OCI-M2 (cell line): ENCODE measurements around the gene PI4KA.
A peak's percentile ranks its signal among the peaks of the same experiment; 100 is the strongest.
"Not testable (repeated sequence)": the region's sequence is repeated elsewhere in the genome, so short reads cannot be mapped to it uniquely, and the experiment has no call there.

Experiments
- DNase-seq: peaks from one replicate; lab custom pipeline; 2025; ENCODE audit not compliant: unreplicated experiment; lab: John Stamatoyannopoulos, UW

PI4KA gene

GRCh38 chr22:20752104-20752741 is 106.4 kb downstream of the PI4KA start:
- DNase-seq = no peak

- DNase-seq = no peak
Measured at GRCh38 chr22:20751185-20751851, 107.3 kb downstream of the PI4KA start.

GRCh38 chr22:20750461-20751184 is 108.0 kb downstream of the PI4KA start:
- DNase-seq = no peak

- no peak for DNase-seq
Measured at GRCh38 chr22:20749453-20749852, 109.2 kb downstream of the PI4KA start.

GRCh38 chr22:20748731-20749428 is 109.7 kb downstream of the PI4KA start:
- no peak for DNase-seq

DNA sequence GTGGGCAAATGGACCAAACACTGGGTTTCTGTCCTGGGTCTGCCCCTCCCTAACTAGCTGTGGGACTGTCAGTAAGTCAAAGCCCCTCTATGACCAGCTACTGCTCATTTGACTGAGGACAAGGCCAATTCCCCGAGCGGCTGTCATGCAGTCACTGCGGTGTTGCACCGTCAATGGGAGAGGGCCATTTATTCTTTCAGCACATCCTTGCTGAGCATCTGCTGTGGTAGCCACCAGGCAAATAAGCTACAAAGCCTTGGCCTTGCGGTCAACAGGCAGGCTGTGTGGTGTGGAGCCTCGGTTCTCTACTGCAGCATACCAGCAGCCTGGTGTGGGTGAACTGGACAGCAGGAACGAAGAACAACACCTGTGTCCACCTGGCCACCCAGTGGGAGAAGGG is 110.5 kb downstream of the PI4KA start:
- DNase-seq = no peak

DNA sequence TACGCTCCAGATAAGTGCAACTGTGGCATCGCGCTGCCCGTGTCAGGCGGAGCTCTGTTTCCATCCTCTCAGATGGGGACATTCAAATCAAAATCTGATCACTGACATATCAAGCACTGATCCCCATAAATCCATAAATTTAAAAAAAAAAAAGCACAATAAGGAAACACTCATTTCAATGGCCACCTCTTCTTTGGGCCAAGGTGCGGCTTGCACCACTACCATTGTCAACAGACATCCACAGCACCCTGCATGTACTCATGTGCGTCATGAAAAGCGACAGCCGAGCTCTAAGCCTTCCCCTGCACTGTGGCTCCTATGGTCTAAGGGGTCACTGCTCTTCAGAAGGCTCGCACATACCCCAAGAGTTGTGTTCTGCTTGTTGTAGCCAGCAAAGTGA is 111.4 kb downstream of the PI4KA start:
- DNase-seq = no peak

- no peak for DNase-seq
Measured at GRCh38 chr22:20746431-20747189, 112.0 kb downstream of the PI4KA start.

- no peak for DNase-seq
Measured at GRCh38 chr22:20745119-20745518, 113.5 kb downstream of the PI4KA start.

GRCh38 chr22:20744456-20744855 is 114.2 kb downstream of the PI4KA start:
- no peak for DNase-seq

- no peak for DNase-seq
Measured at GRCh38 chr22:20742764-20743163, 115.8 kb downstream of the PI4KA start.

DNA sequence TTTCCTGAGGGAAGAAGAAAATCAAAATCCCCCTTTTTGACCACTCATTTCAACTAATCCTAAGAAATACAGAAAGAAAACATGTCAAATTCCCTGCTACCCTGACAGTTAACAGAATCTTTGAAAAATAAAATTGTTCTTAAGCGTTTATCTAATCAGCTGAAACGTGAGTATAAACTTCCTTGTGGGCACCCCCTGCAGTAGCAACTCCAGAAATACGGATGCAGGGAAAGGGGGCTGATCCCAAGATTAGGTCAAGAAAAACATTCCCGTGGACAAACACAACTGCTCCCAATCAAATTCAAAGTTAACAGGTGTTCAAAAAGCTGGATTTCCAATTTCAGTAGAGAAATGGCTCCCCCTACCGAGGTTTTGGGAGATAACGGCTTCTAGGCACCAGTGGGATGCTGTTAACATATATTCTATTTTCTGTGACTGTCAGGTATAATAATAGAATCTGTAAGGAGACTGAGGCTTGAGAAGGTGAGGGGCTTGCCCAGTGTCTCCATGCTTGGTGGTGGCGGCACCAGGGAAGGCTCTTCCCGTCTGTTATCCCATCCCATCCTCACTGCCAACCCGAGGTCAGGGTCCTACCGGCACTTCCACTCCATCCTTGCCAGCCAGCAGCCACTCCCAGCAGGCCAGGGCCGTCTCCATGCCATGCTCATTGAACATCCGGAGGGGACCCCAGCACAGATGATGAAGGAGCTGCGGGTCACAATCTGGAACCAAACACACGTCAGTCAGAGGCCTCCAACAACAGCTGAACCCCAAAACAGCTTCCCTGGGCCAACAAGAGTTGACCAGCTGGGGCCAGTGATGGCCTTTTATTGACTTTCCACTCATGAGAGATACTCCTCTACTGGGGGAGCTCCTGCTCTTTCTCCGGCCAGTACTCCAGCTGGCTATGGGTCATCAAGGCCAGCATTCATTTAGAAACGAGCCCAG is 116.7 kb downstream of the PI4KA start:
- peak; percentile 4 for DNase-seq

DNA sequence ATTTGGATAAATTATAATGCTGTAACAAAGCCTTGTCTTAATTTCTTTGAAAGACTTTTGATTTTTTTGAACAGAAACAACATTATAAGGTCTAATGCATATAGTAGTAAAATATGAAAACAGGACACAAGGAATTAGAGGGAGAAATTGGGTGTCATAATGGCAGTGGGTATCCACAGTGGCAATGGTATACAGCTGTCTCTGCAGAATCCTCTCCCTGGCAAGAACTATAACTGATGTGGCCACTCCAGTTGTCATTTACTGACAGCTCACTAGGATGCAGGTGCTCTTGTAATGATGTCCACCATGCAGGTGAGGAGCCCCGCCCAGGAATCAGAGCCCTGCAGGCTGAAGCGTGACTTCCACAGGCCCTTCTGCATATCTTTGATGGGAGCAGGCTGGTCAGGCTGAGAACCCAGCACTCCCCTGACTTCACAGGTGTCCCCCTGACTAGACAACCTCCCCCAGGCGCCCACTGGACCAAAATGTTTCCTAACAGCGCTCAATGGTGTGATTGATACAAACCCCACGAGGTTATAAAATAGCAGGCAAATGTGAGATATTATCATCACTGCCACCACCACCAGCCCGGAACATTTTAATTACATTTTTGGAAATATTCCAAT is 117.5 kb downstream of the PI4KA start:
- DNase-seq = no peak

- no peak for DNase-seq
Measured at GRCh38 chr22:20740222-20740951, 118.2 kb downstream of the PI4KA start.

DNA sequence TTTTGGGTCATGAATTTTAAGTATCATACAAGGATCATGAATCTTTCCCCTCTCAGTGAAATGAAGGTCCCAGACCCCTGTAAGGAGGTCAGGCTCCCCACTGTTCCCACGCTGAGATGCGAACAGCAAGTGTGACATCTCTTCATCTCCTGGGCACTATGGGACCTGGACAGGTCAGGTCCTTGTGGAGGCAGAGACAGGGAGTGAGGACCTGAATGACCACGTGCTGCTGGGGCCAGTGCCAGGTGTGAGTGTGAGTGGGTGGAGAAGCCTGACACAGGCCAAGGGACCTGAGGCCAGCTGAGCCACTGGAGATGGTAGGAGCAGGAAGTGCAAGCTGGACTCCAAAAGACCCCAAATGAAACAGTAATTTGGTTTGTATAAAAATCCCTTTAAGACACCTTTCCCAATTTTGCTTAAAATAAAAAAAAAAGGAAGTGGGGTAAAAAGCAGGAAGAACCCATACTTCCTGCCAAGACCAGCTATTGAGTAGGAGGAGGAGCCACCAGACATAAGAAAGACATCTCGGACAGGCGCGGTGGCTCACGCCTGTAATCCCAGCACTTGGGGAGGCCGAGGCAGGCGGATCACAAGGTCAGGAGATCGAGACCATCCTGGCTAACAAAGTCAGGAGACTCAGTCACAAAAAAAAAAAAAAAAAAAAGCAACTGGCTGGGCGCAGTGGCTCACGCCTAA is 120.1 kb downstream of the PI4KA start:
- DNase-seq = no peak

DNA sequence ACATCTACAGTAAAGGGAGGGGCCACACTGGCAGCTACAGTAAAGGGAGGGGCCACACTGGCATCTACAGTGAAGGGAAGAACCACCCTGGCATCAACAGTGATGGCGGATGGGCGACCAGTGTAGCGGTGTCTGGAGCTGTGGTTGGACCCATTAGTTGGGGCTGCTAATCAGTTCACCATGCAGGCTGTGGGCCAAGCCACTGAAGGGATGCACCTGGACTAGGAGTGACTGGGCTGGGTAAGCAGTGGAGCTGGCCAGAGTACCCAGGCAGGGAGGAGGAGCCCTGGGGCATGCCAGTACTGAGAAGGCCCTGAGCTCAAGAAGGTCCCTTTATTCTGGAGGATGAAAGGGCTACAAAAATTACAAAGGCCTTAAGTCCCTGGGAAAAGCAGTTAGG is 121.7 kb downstream of the PI4KA start:
- DNase-seq = not testable (repeated sequence)

DNA sequence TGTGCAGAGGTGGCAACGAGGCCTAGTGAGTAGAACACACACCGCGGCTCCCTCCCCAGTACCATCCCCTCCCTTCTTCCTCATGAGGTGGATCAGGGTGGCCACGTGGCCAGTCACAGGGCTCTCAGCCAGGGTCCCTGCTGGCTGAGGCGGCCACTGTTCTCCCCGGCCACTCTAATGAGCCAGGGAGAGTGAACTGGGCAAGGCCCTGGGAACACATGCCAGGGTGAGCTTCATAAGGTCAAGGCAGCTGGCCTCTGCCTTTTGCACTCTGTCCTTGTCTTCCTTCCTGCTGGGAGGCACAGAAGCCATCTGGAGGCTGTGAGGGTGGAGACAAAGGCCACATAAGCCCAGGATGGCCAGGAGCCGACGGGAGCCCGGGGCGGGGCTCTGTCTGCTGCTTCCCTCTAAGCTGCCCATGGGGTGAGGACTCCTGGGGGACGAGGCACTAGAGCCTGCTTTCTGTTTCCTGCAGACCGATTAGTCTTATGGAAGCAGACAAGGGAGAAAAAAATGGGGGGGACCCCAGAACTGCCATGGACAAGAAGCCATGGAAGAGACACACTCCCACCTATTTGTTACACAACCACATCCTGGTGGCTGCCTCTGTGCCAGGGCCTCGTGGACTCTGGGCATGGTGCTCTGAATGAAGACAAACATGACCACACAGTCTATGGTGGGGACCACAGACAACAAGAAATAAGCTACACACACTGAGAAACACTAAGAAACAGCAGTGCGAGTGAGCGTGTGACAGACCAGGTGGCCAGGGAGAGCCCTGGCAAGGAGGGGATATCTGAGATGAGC is 123.1 kb downstream of the PI4KA start:
- not testable (repeated sequence) for DNase-seq
